Fibroblast of lung (primary cell): ENCODE measurements around the gene SCN8A.

ENCODE experiments used
- CTCF ChIP-seq, 2 donors: IDR thresholded peaks in 1 of 2; conservative IDR thresholded peaks in 1 of 2; 1 replicate in 1 of 2; 2 replicates in 1 of 2; pipeline ENCODE4 v1.5.1; 2011 to 2012; ENCODE audit warnings: low read length in 2 of 2, control low read depth in 1 of 2, inconsistent platforms in 1 of 2, low read depth in 1 of 2, mild to moderate bottlenecking in 1 of 2
- EZH2 ChIP-seq: IDR thresholded peaks from 2 replicates; pipeline ENCODE4 v1.5.1; 2012; ENCODE audit warnings: low read length, control low read depth, mild to moderate bottlenecking; ENCODE audit errors: missing control alignments

GRCh38 chr12:51850965-51851299 is 259.9 kb downstream of the SCN8A start:
- TF ChIP-seq CTCF (conservative IDR thresholded peaks at IDR 0.05 in 1 of 2, IDR thresholded peaks at IDR 0.05 in 1 of 2; ENCODE audit: low read depth in 1 of 2, low read length in 2 of 2) (no peak), EZH2 (no peak)
